ENCODE results near the gene BRWD1.

The BRWD1 gene

GRCh38 chr21:39313571-39314142, at the start of gene BRWD1:
BRWD1 (minus strand) TSS chr21:39313632; CDS start chr21:39313491, 141 bp downstream.
- H3K4me3 ChIP-seq (ENCODE audit: low read depth, low read length), result peak within 1 kb of the TSS; percentile 69

GRCh38 chr21:39362733-39363132, 49.3 kb upstream of the BRWD1 start:
- no peak overlapping the region for H3K4me3 ChIP-seq (ENCODE audit: low read depth, low read length)

DNA sequence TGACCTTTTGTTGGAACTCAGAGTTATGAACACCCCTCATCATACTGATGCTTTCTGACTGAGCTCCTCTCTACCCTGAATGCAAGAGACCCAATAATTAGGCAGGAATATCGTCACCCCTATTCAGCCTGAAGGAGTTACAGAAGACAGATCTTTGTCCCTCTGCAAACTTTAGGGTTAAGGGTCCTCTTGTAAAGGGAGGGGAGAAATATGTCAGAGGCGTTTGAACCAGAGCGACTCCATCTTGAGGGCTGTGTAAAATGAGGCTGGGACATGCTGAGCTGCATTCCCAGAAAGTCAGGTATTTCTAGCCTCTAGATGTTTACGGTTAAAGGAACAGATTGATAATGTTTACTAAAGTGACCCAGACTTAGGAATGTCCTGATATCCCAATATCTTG, 46.0 kb upstream of the BRWD1 start:
- no peak overlapping the region for H3K4me3 ChIP-seq (ENCODE audit: low read depth, low read length)

- no peak overlapping the region for H3K4me3 ChIP-seq (ENCODE audit: low read depth, low read length)
Observed at GRCh38 chr21:39353295-39353694, 39.9 kb upstream of the BRWD1 start.

- peak overlapping the region; percentile 56 for H3K4me3 ChIP-seq (ENCODE audit: low read depth, low read length)
Observed at GRCh38 chr21:39350094-39351005, 36.9 kb upstream of the BRWD1 start.

DNA sequence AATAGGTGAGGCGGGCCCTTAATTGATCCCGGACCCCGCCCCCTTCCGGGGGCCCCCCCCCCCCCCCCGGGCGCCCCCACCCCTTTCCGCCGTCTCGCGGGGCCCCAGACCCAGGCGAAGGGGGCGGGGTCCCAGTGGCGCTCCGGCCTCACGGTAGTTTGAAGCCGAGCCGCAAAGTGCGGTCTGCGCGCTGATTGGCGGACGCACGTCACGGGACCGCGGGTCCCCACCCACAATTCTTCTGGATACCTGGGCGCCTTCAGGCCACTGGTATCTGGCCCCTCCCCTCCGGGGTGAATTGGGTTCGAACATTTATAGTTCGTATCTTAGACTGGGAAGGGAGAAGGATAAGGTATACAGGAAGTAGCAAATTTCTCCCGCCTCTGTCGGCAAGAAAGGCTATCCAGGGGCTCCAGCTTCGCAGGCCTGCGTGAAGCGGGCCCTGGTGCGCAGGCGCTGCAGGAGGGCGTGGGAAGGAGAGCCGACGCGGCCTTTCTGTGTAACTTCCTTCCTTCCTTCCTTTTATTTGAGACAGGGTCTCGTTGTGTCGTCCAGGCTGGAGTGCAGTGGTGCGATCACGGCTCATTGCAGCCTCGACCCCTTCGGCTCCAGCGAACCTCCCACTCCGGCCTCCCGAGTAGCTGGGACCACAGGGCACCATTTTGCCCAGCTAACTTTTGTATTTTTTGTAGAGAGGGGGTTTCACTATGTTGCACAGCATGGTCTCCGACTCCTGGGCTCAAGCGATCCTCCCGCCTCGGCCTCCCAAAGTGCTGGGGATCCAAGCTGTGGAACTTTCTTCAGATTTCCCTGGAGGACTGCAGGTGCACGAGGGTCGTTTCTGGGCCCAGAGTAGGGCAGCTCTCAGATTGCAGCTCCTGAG, 36.0 kb upstream of the BRWD1 start:
- H3K4me3 ChIP-seq (ENCODE audit: low read depth, low read length), result peak overlapping the region; percentile 56

DNA sequence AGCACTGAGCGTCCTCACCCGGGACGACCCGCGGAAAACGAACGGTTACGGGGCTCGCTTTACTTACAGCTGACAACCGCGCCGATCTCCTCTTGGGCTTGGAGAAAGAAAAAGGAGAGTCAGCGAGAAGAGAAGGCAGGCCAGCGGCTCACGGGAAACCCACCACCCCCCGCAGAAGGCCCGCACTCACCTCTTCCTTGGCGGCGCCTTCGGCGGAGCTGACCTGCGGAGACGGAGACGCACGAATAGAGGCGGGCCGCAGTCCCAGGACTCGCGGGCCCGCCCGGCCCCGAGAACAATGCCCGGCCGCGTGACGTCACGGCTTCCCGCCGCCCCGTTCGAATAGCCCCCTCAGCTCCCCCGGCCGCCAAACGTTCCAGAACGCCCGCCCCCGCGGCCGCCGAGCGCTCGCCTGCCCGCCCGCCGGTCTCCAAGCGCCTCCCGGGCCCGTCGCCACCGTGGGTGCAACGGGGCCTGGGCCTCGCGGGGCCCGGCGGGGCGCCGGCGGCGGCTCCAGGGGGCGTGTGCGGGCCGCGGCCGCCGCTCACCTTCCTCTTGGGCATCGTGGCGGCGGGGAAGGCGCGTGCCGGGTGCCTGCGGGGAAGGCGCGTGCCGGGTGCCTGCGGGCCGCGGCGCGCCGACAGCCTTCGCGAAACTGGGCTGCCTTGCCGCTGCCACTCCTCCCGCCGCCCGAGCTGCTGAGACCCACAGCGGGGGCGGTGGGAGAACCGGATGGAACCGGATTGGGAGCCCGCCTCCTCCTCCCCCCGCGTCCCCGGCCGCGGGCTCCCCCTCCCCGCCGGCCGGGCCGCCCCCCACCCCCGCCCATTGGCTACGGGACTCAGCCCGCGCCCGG, 35.2 kb upstream of the BRWD1 start, which contains the start of gene HMGN1:
HMGN1 (minus strand) TSS at position 734 of the 856 bp plus-strand sequence; CDS start at position 563, 171 bp downstream.
- H3K4me3 ChIP-seq (ENCODE audit: low read depth, low read length), result peak within 1 kb of the TSS; percentile 97

GRCh38 chr21:39348040-39348354, 34.6 kb upstream of the BRWD1 start:
- peak overlapping the region; percentile 97 for H3K4me3 ChIP-seq (ENCODE audit: low read depth, low read length)

GRCh38 chr21:39347537-39347936, 34.1 kb upstream of the BRWD1 start:
- H3K4me3 ChIP-seq (ENCODE audit: low read depth, low read length), result peak overlapping the region; percentile 97

DNA sequence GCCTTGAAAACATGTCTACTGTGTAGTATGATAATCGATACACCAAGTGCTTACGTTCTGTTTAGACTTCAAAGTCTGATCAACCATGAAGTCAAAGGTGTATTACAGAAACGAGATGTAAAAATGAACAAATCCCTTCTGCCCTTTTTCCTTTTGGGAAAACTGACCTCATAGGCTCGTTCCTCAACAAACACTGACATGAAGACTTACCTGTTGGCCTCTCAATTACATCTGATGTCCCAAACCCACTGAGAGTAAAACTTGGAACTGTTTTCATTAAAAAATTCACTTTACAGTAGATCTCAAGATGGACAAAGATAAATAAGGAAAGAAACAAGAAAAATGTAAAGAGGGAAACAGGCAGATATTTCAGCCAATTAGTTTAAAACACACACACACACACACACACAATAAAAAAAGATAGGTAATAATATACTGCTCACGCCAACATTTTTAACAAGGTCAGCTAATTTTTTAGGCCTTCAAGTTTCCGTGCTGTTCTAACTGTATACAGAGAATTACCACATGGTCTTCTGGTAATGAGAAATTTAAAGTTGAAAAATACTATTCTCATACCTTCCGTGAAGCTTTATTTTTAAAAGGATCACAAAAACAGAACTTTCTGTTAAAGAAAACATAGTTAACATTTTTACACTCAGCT, 33.4 kb upstream of the BRWD1 start:
- no peak overlapping the region for H3K4me3 ChIP-seq (ENCODE audit: low read depth, low read length)

DNA sequence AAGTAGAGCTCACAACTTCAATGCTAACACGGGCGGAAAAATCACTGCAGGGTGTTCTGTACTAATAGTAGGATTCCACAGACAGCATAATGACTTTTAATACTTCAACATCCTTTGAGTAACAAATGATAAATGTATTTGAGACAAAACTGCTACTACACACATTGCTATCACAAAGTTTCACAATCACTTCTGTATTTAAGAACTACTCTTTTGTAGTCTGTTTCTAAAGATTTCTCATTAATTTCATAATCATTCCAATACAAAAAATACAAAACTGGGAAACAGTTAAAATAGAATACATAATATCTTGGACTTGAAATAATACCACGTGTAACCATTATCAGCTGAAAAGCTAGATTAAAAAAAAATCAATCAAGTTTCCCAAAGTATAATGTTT, 32.8 kb upstream of the BRWD1 start:
- H3K4me3 ChIP-seq (ENCODE audit: low read depth, low read length), result no peak overlapping the region

GRCh38 chr21:39345440-39345839, 32.0 kb upstream of the BRWD1 start:
- H3K4me3 ChIP-seq (ENCODE audit: low read depth, low read length), result no peak overlapping the region

DNA sequence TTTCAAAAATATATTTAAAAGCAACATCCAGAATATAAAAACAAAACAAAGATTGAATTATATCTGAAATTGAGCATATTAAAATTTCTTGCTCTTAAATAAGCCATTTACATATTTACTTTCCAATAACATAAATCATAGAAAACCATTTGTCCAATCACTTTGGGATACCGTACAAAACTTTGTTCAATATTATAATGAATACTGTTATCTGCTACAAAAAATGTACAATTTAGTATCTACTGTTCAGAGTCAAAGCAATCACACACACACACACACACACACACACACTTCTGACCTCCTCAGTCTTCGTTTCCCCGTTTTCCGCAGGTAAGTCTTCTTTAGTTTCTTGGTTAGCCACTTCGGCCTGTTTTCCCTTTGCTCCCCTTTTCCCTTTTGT, 31.4 kb upstream of the BRWD1 start:
- no peak overlapping the region for H3K4me3 ChIP-seq (ENCODE audit: low read depth, low read length)

DNA sequence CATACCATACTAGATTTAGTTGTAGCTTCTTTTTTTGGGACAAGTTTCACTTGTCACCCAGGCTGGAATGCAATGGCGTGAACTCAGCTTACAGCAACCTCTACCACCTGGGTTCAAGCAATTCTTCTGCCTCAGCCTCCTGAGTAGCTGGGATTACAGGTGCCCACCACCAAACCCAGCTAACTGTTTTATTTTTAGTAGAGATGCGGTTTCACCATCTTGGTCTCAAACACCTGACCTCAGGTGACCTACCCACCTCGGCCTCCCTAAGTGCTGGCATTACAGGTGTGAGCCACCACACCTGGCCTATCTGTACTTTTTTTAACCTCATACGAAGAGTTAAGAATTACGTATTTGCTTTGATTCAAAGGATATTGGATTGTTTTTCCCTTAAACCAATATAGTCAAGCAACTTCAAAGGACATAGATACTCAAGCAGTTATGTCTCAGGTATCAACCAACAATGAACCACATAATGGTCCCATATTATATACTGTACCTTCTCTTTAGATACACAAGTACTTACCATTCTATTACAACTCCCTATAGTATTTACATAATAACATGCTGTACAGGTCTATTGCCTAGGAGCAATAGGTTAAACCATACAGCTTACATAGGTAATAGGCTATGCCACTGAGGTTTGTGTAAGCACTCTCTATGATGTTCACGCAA, 28.0 kb upstream of the BRWD1 start:
- H3K4me3 ChIP-seq (ENCODE audit: low read depth, low read length), result no peak overlapping the region

- no peak overlapping the region for H3K4me3 ChIP-seq (ENCODE audit: low read depth, low read length)
Observed at GRCh38 chr21:39340687-39341086, 27.3 kb upstream of the BRWD1 start.

GRCh38 chr21:39339231-39339630, 25.8 kb upstream of the BRWD1 start:
- no peak overlapping the region for H3K4me3 ChIP-seq (ENCODE audit: low read depth, low read length)

DNA sequence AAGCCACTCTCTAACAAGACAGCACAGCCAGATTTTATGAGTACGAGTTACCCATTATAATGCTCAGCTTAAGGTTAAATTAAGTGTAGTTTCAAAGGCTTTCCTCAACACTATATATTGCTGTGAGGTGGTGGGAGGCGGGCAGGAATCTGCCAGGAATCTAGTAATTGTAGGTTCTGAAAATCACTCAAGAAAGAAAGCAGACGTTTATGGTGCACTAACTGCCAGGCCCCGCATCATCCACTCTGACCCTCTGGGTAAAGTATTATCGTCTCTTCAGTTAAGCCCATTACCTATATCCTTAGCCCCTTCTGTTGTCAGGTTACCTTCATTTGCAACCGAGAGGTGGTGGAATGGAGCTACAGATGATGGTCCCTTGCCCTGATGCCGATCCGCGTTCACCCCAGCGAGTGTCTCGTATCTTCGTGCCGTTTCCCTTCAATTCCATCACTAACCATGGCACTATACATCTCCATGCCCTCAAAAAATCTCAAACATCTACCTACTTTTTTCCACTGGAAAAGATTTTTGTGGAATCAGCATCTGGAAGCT, 23.1 kb upstream of the BRWD1 start:
- no peak overlapping the region for H3K4me3 ChIP-seq (ENCODE audit: low read depth, low read length)

DNA sequence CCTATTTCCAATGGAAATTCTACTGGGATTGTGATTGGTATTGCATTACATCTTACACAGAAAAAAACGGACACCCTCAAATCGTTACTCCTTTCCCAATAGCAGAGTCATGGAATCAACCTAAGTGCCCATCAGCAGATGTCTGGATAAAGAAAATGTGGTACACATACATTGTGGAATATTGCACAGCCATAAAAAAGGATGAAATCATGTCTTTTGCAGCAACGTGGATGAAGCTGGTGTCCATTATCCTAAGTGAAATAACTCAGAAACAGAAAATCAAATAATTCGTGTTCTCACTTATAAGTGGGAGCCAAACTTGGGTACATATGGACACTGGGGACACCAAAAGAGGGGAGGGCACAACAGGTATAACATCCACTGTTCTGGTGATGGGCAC, 21.2 kb upstream of the BRWD1 start:
- no peak overlapping the region for H3K4me3 ChIP-seq (ENCODE audit: low read depth, low read length)

DNA sequence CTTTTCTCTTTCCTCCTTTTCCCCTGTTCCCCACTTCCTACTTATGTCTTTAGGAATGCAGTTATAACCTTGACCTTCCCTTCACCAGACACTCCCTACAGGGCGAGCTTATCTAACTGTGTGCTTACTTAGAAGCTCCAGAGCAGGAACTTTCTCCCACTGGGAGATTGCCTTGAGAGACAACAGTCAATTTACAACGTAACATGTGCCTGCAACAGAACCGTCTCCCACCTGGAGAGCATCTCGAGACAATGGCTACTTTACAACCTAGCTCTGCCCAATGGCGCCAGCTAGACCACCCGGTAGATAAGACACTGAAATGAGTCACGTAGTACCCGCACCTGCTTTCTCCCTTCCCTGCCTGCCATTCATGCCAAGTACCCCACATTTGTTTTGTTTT, 18.7 kb upstream of the BRWD1 start:
- H3K4me3 ChIP-seq (ENCODE audit: low read depth, low read length), result no peak overlapping the region
